SU-DHL-6 (cell line): Measurements from ENCODE around the gene PLB1.

Source experiments
- H2AFZ ChIP-seq: fragments of 200-600 bp; sonication (generic); 2 replicates; pipeline ENCODE4 v1.6.1; 2014; ENCODE audit warnings: low read depth, mild to moderate bottlenecking, moderate library complexity, mixed read lengths, antibody characterized with exemption, low read length; ENCODE audit not compliant: severe bottlenecking
- H3F3A ChIP-seq: fragments of 200-600 bp; shearing (Covaris generic); 2 replicates; pipeline ENCODE4 v1.6.0; 2016; ENCODE audit warnings: antibody characterized with exemption, mild to moderate bottlenecking; ENCODE audit not compliant: insufficient read depth
- H3K27ac ChIP-seq: fragments of 200-600 bp; sonication (generic); 2 replicates; pipeline ENCODE4 v1.5.1; 2016; ENCODE audit warnings: low read depth, mild to moderate bottlenecking, low read length, moderate library complexity, mixed read lengths
- H3K27me3 ChIP-seq: fragments of 200-600 bp; sonication (generic), shearing (Covaris generic); 2 replicates; pipeline ENCODE4 v1.6.0; 2014; ENCODE audit warnings: mild to moderate bottlenecking, low read length
- H3K36me3 ChIP-seq: fragments of 200-600 bp; sonication (generic); 2 replicates; pipeline ENCODE4 v1.6.1; 2014; ENCODE audit warnings: mild to moderate bottlenecking, low read length, mixed read lengths
- H3K4me2 ChIP-seq: fragments of 300-600, 200-600 bp; shearing (Covaris generic), sonication (generic); 2 replicates; pipeline ENCODE4 v1.6.0; 2014; ENCODE audit warnings: low read length, low read depth, mild to moderate bottlenecking; ENCODE audit not compliant: poor library complexity, severe bottlenecking
- H3K4me3 ChIP-seq: fragments of 200-600 bp; sonication (generic); 2 replicates; pipeline ENCODE4 v1.5.1; 2014; ENCODE audit warnings: antibody characterized with exemption, low read length, mild to moderate bottlenecking, mixed read lengths; ENCODE audit not compliant: insufficient read depth, poor library complexity, severe bottlenecking
- H3K79me2 ChIP-seq: fragments of 200-600 bp; sonication (generic); 2 replicates; pipeline ENCODE4 v1.6.1; 2014; ENCODE audit warnings: mild to moderate bottlenecking, low read length, moderate library complexity; ENCODE audit not compliant: insufficient read depth
- H3K9ac ChIP-seq: fragments of 200-600 bp; sonication (generic); 2 replicates; pipeline ENCODE4 v1.7.0; 2014; ENCODE audit warnings: mild to moderate bottlenecking, low read length
- H3K9me2 ChIP-seq: fragments of 200-600 bp; sonication (generic); replicated peaks from 2 replicates; pipeline ENCODE4 v1.6.1; 2014; ENCODE audit warnings: low read length; ENCODE audit not compliant: insufficient read depth
- H3K9me3 ChIP-seq: fragments of 200-600 bp; sonication (generic); 2 replicates; pipeline ENCODE4 v1.6.1; 2014; ENCODE audit warnings: low read length, mixed read lengths; ENCODE audit not compliant: insufficient read depth
- H4K20me1 ChIP-seq: fragments of 200-600 bp; sonication (generic); 2 replicates; pipeline ENCODE4 v1.6.1; 2014; ENCODE audit warnings: low read depth, mild to moderate bottlenecking, antibody characterized with exemption, low read length, moderate library complexity, mixed read lengths
- EZH2phosphoT487 ChIP-seq: fragments of 200-600 bp; sonication (generic), shearing (Covaris generic); conservative IDR thresholded peaks from 2 replicates; pipeline ENCODE4 v1.6.1; 2018; ENCODE audit warnings: mild to moderate bottlenecking, antibody characterized with exemption, low read length, moderate library complexity, mixed read lengths
- TF ChIP-seq, protein P1 (sequence below): fragments of 200-600 bp; sonication (generic); IDR thresholded peaks from one replicate; pipeline ENCODE4 v1.5.1; 2017; ENCODE audit warnings: antibody characterized with exemption, mild to moderate bottlenecking, low read length, moderate library complexity; ENCODE audit not compliant: insufficient read depth, poor library complexity, severe bottlenecking

The PLB1 gene

DNA sequence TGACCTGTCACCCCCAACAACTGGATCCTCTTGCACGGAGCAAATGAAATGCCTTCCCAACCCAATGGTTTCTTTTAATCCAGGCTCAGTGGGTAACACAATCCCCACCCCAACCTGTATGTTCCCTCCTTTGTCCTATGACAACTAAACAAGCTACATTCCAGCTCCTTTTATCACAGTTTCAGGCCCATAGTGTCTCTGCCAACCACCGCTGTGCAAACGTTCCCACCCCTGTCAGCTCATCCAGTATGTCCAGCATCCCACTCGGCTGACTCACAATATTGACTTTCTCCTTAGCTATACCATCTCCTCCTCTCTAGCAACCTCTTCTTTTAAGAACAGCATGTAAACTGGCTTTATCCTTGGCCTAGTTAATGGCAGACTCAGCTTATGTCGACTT, 137.9 kb downstream of the PLB1 start:
- H3F3A ChIP-seq, result no peaks in the 10 kb centered on the region
- no peaks in the 10 kb centered on the region for H3K79me2 ChIP-seq
- H3K9me3 ChIP-seq, result no peaks in the 10 kb centered on the region
- H3K27ac ChIP-seq, result no peak overlapping the region
- no peaks in the 10 kb centered on the region for H3K27me3 ChIP-seq
- no peaks in the 10 kb centered on the region for H3K36me3 ChIP-seq
- no peak overlapping the region for H3K4me3 ChIP-seq
- no peak overlapping the region for H2AFZ ChIP-seq
- H4K20me1 ChIP-seq, result no peaks in the 10 kb centered on the region
- no peak overlapping the region for H3K9ac ChIP-seq
- H3K9me2 ChIP-seq, result no peaks in the 10 kb centered on the region
- TF ChIP-seq, protein P1, sequence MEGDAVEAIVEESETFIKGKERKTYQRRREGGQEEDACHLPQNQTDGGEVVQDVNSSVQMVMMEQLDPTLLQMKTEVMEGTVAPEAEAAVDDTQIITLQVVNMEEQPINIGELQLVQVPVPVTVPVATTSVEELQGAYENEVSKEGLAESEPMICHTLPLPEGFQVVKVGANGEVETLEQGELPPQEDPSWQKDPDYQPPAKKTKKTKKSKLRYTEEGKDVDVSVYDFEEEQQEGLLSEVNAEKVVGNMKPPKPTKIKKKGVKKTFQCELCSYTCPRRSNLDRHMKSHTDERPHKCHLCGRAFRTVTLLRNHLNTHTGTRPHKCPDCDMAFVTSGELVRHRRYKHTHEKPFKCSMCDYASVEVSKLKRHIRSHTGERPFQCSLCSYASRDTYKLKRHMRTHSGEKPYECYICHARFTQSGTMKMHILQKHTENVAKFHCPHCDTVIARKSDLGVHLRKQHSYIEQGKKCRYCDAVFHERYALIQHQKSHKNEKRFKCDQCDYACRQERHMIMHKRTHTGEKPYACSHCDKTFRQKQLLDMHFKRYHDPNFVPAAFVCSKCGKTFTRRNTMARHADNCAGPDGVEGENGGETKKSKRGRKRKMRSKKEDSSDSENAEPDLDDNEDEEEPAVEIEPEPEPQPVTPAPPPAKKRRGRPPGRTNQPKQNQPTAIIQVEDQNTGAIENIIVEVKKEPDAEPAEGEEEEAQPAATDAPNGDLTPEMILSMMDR, result no peak
- TF ChIP-seq EZH2phosphoT487, result no peak
- no peak overlapping the region for H3K4me2 ChIP-seq

DNA sequence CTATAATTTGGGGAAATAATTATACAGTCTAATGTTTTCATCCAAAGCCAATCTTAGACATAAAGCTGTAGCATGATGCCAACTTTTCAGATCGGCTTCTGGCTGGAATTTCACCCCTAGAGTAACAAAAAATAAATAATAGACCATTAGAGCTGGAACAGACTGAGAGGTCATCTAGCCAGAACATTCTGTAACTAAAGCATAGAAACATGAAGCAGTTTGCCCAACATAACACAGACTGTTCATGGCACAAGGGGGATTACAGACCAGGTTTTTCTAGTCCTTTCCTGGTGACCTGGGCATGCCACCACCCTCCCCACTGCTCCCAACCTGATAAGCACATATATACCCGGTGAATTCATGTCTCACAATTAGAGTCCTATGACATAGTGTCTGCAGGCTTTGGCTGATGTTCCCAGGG, 139.3 kb downstream of the PLB1 start:
- no peak overlapping the region for H3K4me2 ChIP-seq
- no peaks in the 10 kb centered on the region for H3K36me3 ChIP-seq
- H3K27ac ChIP-seq, result no peak overlapping the region
- no peaks in the 10 kb centered on the region for H3K79me2 ChIP-seq
- H4K20me1 ChIP-seq, result no peaks in the 10 kb centered on the region
- no peaks in the 10 kb centered on the region for H3K9me2 ChIP-seq
- no peaks in the 10 kb centered on the region for H3F3A ChIP-seq
- no peaks in the 10 kb centered on the region for H3K9me3 ChIP-seq
- no peak overlapping the region for H2AFZ ChIP-seq
- H3K4me3 ChIP-seq, result no peak overlapping the region
- H3K9ac ChIP-seq, result no peak overlapping the region
- H3K27me3 ChIP-seq, result no peaks in the 10 kb centered on the region
- TF ChIP-seq, protein P1, result no peak
- no peak for TF ChIP-seq EZH2phosphoT487

DNA sequence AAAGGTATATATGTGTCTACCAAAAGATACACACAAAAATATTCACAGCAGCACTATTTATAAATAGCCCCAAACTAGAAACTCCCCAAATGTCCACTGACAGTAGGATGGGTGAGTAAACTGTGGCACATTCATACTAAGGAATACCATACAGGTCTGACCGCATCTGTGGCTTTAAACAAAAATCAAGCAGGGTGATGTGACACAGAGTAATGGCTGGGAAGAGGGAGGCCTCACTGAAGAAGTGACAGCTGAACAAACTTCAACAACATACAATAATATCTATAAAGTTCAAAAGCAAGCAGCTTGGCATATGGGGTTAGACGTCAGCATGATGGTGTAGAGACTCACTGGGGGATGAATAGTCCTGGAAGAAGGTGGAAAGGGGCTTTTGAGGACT, 140.6 kb downstream of the PLB1 start:
- Histone ChIP-seq H3K36me3 (no peaks in the 10 kb centered on the region), H4K20me1 (no peaks in the 10 kb centered on the region), H3F3A (no peaks in the 10 kb centered on the region), H3K9me2 (no peaks in the 10 kb centered on the region), H3K27me3 (no peaks in the 10 kb centered on the region), H2AFZ (no peak overlapping the region), H3K4me2 (no peak overlapping the region), H3K9me3 (no peaks in the 10 kb centered on the region), H3K9ac (no peak overlapping the region), H3K4me3 (no peak overlapping the region), H3K79me2 (no peaks in the 10 kb centered on the region), H3K27ac (no peak overlapping the region)
- no peak for TF ChIP-seq EZH2phosphoT487
- TF ChIP-seq, protein P1, result no peak
